Measurements from ENCODE around the gene C6orf118. TPM values are rescaled to one million over a fixed set of nuclear protein-coding genes. Genes with fewer than 3 reads are reported as not detected.

The C6orf118 gene
- total RNA-seq, result 0.49 TPM

- peak; percentile 91 for DNase-seq
Observed at GRCh38 chr6:165308926-165309731, at the start of gene C6orf118. TSS of gene C6orf118 (minus strand) at chr6:165309605. CDS start at chr6:165309586, 19 bp downstream.

- DNase-seq, result no peak
Observed at GRCh38 chr6:165345700-165346099, 36.3 kb upstream of the C6orf118 start.

- DNase-seq, result no peak
Observed at GRCh38 chr6:165340532-165340931, 31.1 kb upstream of the C6orf118 start.

- no peak for DNase-seq
Observed at GRCh38 chr6:165325609-165326008, 16.2 kb upstream of the C6orf118 start.

GRCh38 chr6:165321555-165322145 is 12.2 kb upstream of the C6orf118 start:
- no peak for DNase-seq

GRCh38 chr6:165321150-165321549 is 11.7 kb upstream of the C6orf118 start:
- DNase-seq, result no peak

- DNase-seq, result no peak
Observed at GRCh38 chr6:165317723-165318122, 8.3 kb upstream of the C6orf118 start.

GRCh38 chr6:165306955-165307354 is 2.5 kb downstream of the C6orf118 start:
- DNase-seq, result no peak

- DNase-seq, result no peak
Observed at GRCh38 chr6:165301372-165302246, 7.8 kb downstream of the C6orf118 start.

- no peak for DNase-seq
Observed at GRCh38 chr6:165300422-165300936, 8.9 kb downstream of the C6orf118 start.

GRCh38 chr6:165298875-165299274 is 10.5 kb downstream of the C6orf118 start:
- no peak for DNase-seq

GRCh38 chr6:165298402-165298801 is 11.0 kb downstream of the C6orf118 start:
- DNase-seq, result no peak

- no peak for DNase-seq
Observed at GRCh38 chr6:165292657-165293056, 16.7 kb downstream of the C6orf118 start.

- no peak for DNase-seq
Observed at GRCh38 chr6:165274611-165275010, 34.8 kb downstream of the C6orf118 start.

GRCh38 chr6:165272585-165272984 is 36.8 kb downstream of the C6orf118 start:
- no peak for DNase-seq

GRCh38 chr6:165268987-165269386 is 40.4 kb downstream of the C6orf118 start:
- no peak for DNase-seq

GRCh38 chr6:165266621-165267020 is 42.8 kb downstream of the C6orf118 start:
- no peak for DNase-seq

GRCh38 chr6:165266191-165266590 is 43.2 kb downstream of the C6orf118 start:
- no peak for DNase-seq

GRCh38 chr6:165260462-165260861 is 48.9 kb downstream of the C6orf118 start:
- no peak for DNase-seq

GRCh38 chr6:165249808-165250207 is 59.6 kb downstream of the C6orf118 start:
- no peak for DNase-seq

GRCh38 chr6:165245701-165246100 is 63.7 kb downstream of the C6orf118 start:
- DNase-seq, result no peak

GRCh38 chr6:165245287-165245686 is 64.1 kb downstream of the C6orf118 start:
- peak; percentile 21 for DNase-seq

Measured in skin of body (tissue), 2 donors.